ENCODE data around the gene CCSER2.

The CCSER2 gene

GRCh38 chr10:84423719-84424118 lies 95.3 kb downstream of the CCSER2 start:
- DNase-seq (ENCODE audit: low read depth), result no peak
- TF ChIP-seq CTCF (conservative IDR thresholded peaks at IDR 0.05; ENCODE audit: low read length), result no peak
- H3K4me3 ChIP-seq (ENCODE audit: low read length), result no peak overlapping the region

GRCh38 chr10:84424731-84425167 lies 96.4 kb downstream of the CCSER2 start:
- H3K4me3 ChIP-seq (ENCODE audit: low read length), result peak overlapping the region; percentile 43
- no peak for TF ChIP-seq CTCF (conservative IDR thresholded peaks at IDR 0.05; ENCODE audit: low read length)
- DNase-seq (ENCODE audit: low read depth), result peak; percentile 97

- TF ChIP-seq CTCF (conservative IDR thresholded peaks at IDR 0.05; ENCODE audit: low read length), result no peak
- no peak overlapping the region for H3K4me3 ChIP-seq (ENCODE audit: low read length)
- no peak for DNase-seq (ENCODE audit: low read depth)
These were observed 99.7 kb downstream of the CCSER2 start for GRCh38 chr10:84427903-84428650.

GRCh38 chr10:84428711-84429110 lies 100.3 kb downstream of the CCSER2 start:
- TF ChIP-seq CTCF (conservative IDR thresholded peaks at IDR 0.05; ENCODE audit: low read length), result no peak
- peak; percentile 26 for DNase-seq (ENCODE audit: low read depth)
- no peak overlapping the region for H3K4me3 ChIP-seq (ENCODE audit: low read length)

GRCh38 chr10:84429926-84430520 lies 101.6 kb downstream of the CCSER2 start:
- no peak overlapping the region for H3K4me3 ChIP-seq (ENCODE audit: low read length)
- peak; percentile 67 for TF ChIP-seq CTCF (conservative IDR thresholded peaks at IDR 0.05; ENCODE audit: low read length)
- peak; percentile 28 for DNase-seq (ENCODE audit: low read depth)

GRCh38 chr10:84432891-84433290 lies 104.5 kb downstream of the CCSER2 start:
- DNase-seq (ENCODE audit: low read depth), result no peak
- no peak overlapping the region for H3K4me3 ChIP-seq (ENCODE audit: low read length)
- TF ChIP-seq CTCF (conservative IDR thresholded peaks at IDR 0.05; ENCODE audit: low read length), result no peak

- DNase-seq (ENCODE audit: low read depth), result no peak
These were observed 112.4 kb downstream of the CCSER2 start for GRCh38 chr10:84440781-84441180.

More at GRCh38 chr10:84440781-84441180, 112.4 kb downstream of the CCSER2 start:
- H3K4me3 ChIP-seq (ENCODE audit: low read length), result no peak overlapping the region
- no peak for TF ChIP-seq CTCF (conservative IDR thresholded peaks at IDR 0.05; ENCODE audit: low read length)
